HL-60 (cell line): ENCODE results near the gene ADGRF5.
"Not testable (repeated sequence)": the region's sequence is repeated elsewhere in the genome, so short reads cannot be mapped to it uniquely, and the experiment has no call there.

ENCODE experiments used
- DNase-seq, 2 experiments: peaks; one replicate each; pipeline ENCODE4 v3.0.0-alpha.2; 2010 to 2020; ENCODE audit warnings: low read depth in 1 of 2, low spot score in 1 of 2
- H3K27ac ChIP-seq: fragments of 250-450 bp; sonication (Bioruptor Pico); replicated peaks from 2 replicates; pipeline ENCODE4 v1.5.1; 2020; ENCODE audit warnings: mild to moderate bottlenecking, moderate library complexity
- H3K27me3 ChIP-seq: fragments of 250-450 bp; sonication (Bioruptor Pico); 2 replicates; pipeline ENCODE4 v1.5.1; 2021; ENCODE audit warnings: mild to moderate bottlenecking, moderate library complexity; ENCODE audit not compliant: insufficient read depth, poor library complexity, severe bottlenecking
- H3K4me3 ChIP-seq: replicated peaks from 2 replicates; pipeline ENCODE4 v1.5.1; 2011; ENCODE audit warnings: mild to moderate bottlenecking, control low read depth, low read length; ENCODE audit not compliant: insufficient read depth
- GABPA ChIP-seq: IDR thresholded peaks from 2 replicates; pipeline ENCODE4 v1.6.1; 2012; ENCODE audit warnings: low read depth
- POLR2AphosphoS5 ChIP-seq: IDR thresholded peaks from 2 replicates; pipeline ENCODE4 v1.6.1; 2012; ENCODE audit warnings: low read depth
- SPI1 ChIP-seq: IDR thresholded peaks from 2 replicates; pipeline ENCODE4 v1.6.1; 2012; ENCODE audit warnings: low read depth, mild to moderate bottlenecking, borderline replicate concordance
- TF ChIP-seq, protein P1 (sequence below): IDR thresholded peaks from one replicate; pipeline ENCODE4 v1.5.1; 2011; ENCODE audit warnings: low read length, control low read depth, inconsistent platforms; ENCODE audit not compliant: insufficient read depth
- TF ChIP-seq, protein P2 (sequence below): IDR thresholded peaks from 2 replicates; pipeline ENCODE4 v1.6.1; 2012; ENCODE audit warnings: low read depth; ENCODE audit not compliant: insufficient replicate concordance

Gene ADGRF5

DNA sequence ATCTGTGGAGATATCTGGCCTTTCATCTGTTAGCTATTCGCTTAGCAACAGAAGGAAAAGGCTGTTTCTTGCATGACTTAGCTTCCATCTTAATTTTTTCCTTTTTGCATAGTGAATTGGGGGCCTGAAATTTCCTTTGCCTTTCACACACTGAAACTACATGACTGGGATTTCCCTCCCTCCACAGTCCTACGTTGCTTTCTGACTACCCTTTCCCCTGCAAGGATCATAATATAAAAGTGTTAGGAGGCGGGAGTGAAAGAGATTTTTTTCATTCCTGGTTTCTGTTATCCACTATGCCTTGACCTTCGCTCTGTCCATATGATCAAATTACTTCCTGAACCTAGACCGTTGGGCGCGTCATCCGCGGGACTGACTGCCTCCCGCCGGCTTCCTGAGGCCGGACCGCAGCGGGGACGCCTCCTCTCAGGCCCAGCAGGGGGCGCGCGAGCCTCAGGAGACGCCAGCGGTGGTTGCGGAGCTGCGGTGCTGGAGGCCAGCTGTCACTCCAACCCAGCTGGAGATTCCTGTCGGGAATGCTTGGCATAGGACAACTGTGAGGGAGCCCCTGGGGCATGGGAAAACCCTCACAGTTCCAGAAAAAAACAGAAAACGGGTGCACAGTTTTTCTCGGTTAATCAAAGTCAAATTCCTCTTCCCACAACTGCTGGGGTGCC lies 72.9 kb downstream of the ADGRF5 start:
- Histone ChIP-seq H3K27me3 (no peaks in the 10 kb centered on the region), H3K4me3 (no peak overlapping the region), H3K27ac (no peak overlapping the region)
- DNase-seq = peak; percentile 36 to 63
- TF ChIP-seq POLR2AphosphoS5 = no peak
- TF ChIP-seq, protein P1, sequence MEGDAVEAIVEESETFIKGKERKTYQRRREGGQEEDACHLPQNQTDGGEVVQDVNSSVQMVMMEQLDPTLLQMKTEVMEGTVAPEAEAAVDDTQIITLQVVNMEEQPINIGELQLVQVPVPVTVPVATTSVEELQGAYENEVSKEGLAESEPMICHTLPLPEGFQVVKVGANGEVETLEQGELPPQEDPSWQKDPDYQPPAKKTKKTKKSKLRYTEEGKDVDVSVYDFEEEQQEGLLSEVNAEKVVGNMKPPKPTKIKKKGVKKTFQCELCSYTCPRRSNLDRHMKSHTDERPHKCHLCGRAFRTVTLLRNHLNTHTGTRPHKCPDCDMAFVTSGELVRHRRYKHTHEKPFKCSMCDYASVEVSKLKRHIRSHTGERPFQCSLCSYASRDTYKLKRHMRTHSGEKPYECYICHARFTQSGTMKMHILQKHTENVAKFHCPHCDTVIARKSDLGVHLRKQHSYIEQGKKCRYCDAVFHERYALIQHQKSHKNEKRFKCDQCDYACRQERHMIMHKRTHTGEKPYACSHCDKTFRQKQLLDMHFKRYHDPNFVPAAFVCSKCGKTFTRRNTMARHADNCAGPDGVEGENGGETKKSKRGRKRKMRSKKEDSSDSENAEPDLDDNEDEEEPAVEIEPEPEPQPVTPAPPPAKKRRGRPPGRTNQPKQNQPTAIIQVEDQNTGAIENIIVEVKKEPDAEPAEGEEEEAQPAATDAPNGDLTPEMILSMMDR = peak; percentile 42

DNA sequence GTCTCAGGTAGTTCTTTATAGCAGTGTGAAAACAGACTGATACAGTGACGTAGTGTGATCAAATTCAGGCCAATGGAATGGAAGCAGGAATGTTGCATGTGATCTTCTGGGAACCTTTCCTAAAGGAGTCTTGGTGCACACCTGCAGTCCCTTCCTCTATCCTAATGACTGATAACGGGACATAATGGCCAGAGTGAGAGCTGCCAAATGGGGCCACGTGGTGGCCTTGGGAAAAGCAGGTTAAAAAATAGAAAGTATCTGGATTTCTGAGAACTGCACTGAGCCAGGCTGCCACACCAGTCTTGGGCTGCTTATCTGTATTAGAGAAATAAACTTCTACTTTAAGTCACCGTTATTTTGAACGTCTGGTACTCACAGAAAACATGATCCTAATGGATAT lies 76.6 kb downstream of the ADGRF5 start:
- TF ChIP-seq, protein P2, sequence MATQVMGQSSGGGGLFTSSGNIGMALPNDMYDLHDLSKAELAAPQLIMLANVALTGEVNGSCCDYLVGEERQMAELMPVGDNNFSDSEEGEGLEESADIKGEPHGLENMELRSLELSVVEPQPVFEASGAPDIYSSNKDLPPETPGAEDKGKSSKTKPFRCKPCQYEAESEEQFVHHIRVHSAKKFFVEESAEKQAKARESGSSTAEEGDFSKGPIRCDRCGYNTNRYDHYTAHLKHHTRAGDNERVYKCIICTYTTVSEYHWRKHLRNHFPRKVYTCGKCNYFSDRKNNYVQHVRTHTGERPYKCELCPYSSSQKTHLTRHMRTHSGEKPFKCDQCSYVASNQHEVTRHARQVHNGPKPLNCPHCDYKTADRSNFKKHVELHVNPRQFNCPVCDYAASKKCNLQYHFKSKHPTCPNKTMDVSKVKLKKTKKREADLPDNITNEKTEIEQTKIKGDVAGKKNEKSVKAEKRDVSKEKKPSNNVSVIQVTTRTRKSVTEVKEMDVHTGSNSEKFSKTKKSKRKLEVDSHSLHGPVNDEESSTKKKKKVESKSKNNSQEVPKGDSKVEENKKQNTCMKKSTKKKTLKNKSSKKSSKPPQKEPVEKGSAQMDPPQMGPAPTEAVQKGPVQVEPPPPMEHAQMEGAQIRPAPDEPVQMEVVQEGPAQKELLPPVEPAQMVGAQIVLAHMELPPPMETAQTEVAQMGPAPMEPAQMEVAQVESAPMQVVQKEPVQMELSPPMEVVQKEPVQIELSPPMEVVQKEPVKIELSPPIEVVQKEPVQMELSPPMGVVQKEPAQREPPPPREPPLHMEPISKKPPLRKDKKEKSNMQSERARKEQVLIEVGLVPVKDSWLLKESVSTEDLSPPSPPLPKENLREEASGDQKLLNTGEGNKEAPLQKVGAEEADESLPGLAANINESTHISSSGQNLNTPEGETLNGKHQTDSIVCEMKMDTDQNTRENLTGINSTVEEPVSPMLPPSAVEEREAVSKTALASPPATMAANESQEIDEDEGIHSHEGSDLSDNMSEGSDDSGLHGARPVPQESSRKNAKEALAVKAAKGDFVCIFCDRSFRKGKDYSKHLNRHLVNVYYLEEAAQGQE = no peak
- no peak for TF ChIP-seq POLR2AphosphoS5
- TF ChIP-seq, protein P1 = no peak
- no peak for TF ChIP-seq SPI1
- no peak for TF ChIP-seq GABPA
- Histone ChIP-seq H3K4me3 (no peak overlapping the region), H3K27me3 (no peaks in the 10 kb centered on the region), H3K27ac (no peak overlapping the region)
- DNase-seq = no peak

DNA sequence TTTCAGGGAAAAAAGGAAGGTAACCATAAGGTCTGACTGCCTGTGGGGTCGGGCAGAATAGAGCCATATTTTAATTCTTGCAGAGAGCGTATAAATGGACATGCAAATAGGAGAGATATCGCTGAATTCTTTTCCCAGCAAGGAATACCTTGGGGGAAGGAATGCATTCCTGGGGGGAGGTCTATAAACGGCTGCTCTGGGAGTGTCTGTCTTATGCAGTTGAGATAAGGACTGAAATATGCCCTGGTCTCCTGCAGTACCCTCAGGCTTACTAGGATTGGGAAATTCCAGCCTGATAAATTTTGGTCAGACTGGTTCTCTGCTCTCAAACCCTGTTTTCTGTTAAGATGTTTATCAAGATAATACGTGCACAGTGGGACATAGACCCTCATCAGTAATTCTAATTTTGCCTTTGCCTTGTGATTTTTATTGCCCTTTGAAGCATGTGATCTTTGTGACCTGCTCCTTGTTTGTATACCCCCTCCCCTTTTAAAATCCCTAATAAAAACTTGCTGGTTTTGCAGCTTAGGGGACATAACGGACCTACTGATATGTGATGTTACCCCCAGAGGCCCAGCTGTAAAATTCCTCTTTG lies 79.4 kb downstream of the ADGRF5 start:
- H3K4me3 ChIP-seq, H3K27me3 ChIP-seq, DNase-seq, H3K27ac ChIP-seq: not testable (repeated sequence)

DNA sequence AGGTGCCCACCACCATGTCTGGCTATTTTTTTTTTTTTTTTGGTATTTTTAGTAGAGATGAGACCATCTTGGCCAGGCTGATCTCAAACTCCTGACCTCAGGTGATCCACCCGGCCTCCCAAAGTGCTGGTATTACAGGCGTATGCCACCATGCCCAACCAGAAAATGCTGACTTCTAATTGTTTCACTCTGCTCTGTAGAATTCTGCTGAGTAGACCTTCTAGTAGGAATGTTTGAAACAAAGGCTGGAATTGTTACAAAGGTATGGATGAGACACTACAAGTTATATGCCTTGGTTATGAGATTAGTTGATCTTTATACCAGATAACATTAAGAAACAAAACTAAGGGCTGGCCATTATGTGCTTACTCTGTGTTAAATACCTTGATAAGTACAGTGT lies 83.7 kb downstream of the ADGRF5 start:
- Histone ChIP-seq H3K27ac (no peak overlapping the region), H3K27me3 (no peaks in the 10 kb centered on the region), H3K4me3 (no peak overlapping the region)
- DNase-seq = no peak
- TF ChIP-seq POLR2AphosphoS5 (no peak), GABPA (no peak), SPI1 (no peak)
- TF ChIP-seq, protein P2 = no peak
- TF ChIP-seq, protein P1 = no peak

DNA sequence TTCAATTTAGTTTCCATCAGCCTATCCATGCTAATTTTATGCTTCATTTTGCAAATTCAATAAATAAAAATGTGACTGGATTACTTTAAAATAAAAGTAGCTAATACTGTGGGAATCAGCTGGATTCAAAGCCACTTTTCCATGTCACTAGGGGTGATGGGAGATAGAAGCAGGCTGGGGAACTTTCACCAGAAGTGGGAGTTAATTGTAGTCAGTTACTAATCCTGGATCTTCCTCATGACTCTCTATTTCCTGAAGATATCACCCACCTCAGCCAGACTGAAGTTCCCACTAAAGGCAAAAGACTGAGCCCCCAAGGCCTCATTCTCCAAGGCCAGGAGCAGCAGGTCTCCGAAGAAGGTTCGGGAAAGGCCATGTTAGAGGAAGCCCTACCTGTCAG lies 86.7 kb downstream of the ADGRF5 start:
- not testable (repeated sequence) for H3K4me3 ChIP-seq, H3K27me3 ChIP-seq, DNase-seq, H3K27ac ChIP-seq

DNA sequence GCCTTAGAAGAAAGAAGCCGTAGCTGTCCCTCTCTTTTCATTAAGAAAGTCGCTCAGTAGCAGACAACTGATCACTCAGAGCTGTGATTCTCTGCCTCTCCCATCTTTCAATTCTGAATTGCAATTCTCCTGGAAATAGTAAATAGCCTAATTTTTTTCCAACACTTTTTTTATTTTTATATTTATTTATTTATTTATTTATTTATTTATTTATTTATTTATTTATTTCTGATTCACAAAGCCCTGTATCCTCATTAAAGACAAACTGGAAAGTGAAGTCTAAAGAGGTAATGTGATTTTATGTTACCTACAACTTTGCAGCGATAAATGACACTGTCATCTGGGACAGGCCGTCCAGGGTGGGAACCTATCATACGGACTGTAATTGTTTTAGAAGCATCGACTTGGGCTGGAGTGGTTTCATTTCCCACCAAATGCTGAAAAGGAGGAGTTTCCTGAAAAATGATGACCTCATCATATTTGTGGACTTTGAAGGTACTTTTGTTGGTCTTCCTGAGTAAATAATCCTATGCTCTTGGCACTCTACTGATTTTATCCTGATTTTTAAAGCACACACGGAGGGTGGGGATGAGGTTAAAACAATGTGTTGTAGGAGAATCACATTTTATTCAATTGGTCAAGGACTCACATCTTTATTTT lies 87.4 kb downstream of the ADGRF5 start:
- not testable (repeated sequence) for DNase-seq, H3K27ac ChIP-seq, H3K4me3 ChIP-seq, H3K27me3 ChIP-seq
